IPS-15b (cell line): ENCODE results near the gene HPD.
"Not testable (repeated sequence)": the region's sequence is repeated elsewhere in the genome, so short reads cannot be mapped to it uniquely, and the experiment has no call there.

ENCODE experiments used
- H3K27me3 ChIP-seq: one replicate; pipeline ENCODE4 v1.6.1; 2013; ENCODE audit warnings: low read length; ENCODE audit not compliant: control insufficient read depth, insufficient read depth
- H3K36me3 ChIP-seq: one replicate; pipeline ENCODE4 v1.6.1; 2013; ENCODE audit warnings: low read length; ENCODE audit not compliant: control insufficient read depth, insufficient read depth
- H3K4me1 ChIP-seq: one replicate; pipeline ENCODE4 v1.6.1; 2013; ENCODE audit warnings: mild to moderate bottlenecking, low read length; ENCODE audit not compliant: control insufficient read depth, insufficient read depth
- H3K4me3 ChIP-seq: one replicate; pipeline ENCODE4 v1.5.1; 2013; ENCODE audit warnings: low read depth, low read length
- H3K9ac ChIP-seq: one replicate; pipeline ENCODE4 v1.6.1; 2013; ENCODE audit warnings: low read depth, mild to moderate bottlenecking, low read length
- H3K9me3 ChIP-seq: one replicate; pipeline ENCODE4 v1.6.1; 2013; ENCODE audit warnings: mild to moderate bottlenecking, low read length; ENCODE audit not compliant: control insufficient read depth, insufficient read depth

The HPD gene

GRCh38 chr12:121860699-121861098, 2.0 kb upstream of the HPD start:
- H3K9me3 ChIP-seq, H3K9ac ChIP-seq, H3K36me3 ChIP-seq, H3K4me3 ChIP-seq, H3K27me3 ChIP-seq: not testable (repeated sequence)
- peaks cover 11% of the 10 kb centered on the region for H3K4me1 ChIP-seq

DNA sequence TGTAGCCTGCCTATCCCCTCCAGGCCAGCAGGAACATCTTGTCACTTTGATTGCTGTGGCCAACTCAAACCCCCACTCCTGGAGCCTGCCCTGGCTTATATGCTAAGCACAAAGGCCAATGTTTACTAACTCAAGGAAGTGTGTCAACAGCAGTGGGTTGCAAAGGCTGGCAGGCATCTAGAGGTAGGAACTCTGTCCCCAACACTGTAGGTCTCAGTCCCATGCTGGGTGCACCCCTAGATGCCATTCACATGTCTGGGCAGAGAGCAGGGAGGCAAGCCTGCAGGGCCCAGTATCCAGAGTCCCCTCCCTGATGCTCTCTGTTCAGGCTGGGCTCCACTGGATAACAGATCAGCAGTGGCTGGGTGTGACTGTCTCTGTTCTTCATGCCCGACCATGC, 1.6 kb upstream of the HPD start:
- H3K36me3 ChIP-seq: no peaks in the 10 kb centered on the region
- H3K4me1 ChIP-seq: peaks cover 11% of the 10 kb centered on the region
- no peak overlapping the region for H3K4me3 ChIP-seq
- H3K9ac ChIP-seq: no peak overlapping the region
- no peaks in the 10 kb centered on the region for H3K9me3 ChIP-seq
- H3K27me3 ChIP-seq: no peaks in the 10 kb centered on the region

DNA sequence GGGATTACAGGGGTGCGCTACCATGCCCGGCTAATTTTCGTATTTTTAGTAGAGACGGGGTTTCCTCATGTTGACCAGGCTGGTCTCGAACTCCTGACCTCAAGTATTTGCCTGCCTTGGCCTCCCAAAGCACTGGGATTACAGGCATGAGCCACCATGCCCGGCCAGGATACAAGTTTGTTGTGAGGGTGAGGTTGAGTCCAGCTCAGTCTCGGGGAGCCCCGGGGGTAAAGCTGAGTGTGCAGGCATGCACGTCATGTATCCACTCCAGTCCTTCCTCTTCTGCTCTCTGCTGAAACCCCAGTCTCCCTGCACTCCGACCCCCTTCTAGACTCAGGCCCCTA, 369 bp downstream of the HPD start:
- Histone ChIP-seq H3K27me3 (no peaks in the 10 kb centered on the region), H3K36me3 (no peaks in the 10 kb centered on the region)

DNA sequence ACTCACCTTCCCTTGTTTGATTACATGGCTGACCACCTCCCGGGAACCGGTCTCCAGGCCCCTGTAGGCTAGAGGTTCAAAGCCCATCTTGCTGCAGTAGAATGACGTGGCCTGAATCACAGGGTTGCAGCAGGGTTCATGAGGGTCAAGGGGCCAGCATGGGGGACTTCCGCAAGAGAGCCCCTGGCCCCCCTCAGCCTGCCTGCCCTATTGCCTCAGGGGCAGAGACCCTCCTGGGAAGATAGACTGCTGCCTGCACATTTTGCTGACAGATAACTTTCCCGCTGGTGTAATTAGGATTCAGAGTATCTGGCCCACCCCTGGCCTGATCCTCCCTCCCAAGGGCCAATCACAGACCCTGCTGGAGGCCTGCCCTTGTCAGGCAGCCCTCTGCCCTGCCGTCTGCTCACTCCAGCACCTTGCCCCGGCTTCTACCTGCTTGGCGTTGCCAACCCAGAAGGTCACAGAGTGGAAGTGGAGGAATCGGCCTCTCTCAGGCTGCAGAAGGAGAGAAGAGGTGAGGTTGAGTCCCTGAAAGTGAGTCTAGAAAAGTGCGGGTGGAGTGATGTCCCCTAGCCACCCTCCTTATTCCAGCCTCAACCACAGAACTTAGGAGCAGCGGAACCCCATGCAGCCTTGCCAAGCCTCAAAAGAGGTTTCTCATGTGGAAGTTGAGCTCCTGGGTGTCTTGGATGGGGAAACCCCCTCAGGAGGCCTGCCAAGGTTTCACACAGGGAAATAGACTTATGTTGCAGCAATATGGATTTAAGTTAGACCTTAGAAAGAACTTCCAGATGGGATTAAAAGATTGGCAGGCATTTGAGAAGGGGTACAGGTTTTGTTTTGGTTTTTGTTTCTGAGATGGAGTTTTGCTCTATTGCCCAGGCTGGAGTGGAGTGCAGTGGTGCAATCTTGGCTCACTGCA, 1.1 kb downstream of the HPD start:
- Histone ChIP-seq H3K27me3 (no peaks in the 10 kb centered on the region), H3K36me3 (no peaks in the 10 kb centered on the region), H3K4me3 (no peak overlapping the region), H3K9me3 (no peaks in the 10 kb centered on the region), H3K4me1 (peaks cover 11% of the 10 kb centered on the region), H3K9ac (no peak overlapping the region)

More for the DNA sequence above, 369 bp downstream of the HPD start:
- Histone ChIP-seq H3K9ac (peak overlapping the region; percentile 37), H3K4me3 (no peak overlapping the region), H3K9me3 (no peaks in the 10 kb centered on the region), H3K4me1 (peaks cover 11% of the 10 kb centered on the region)

- H3K27me3 ChIP-seq, H3K4me3 ChIP-seq, H3K9ac ChIP-seq, H3K36me3 ChIP-seq, H3K9me3 ChIP-seq, H3K4me1 ChIP-seq: not testable (repeated sequence)
Measured at GRCh38 chr12:121852392-121852791, 6.3 kb downstream of the HPD start.

- H3K9me3 ChIP-seq: no peaks in the 10 kb centered on the region
- no peaks in the 10 kb centered on the region for H3K27me3 ChIP-seq
Measured at GRCh38 chr12:121849665-121850064, 9.0 kb downstream of the HPD start.

DNA sequence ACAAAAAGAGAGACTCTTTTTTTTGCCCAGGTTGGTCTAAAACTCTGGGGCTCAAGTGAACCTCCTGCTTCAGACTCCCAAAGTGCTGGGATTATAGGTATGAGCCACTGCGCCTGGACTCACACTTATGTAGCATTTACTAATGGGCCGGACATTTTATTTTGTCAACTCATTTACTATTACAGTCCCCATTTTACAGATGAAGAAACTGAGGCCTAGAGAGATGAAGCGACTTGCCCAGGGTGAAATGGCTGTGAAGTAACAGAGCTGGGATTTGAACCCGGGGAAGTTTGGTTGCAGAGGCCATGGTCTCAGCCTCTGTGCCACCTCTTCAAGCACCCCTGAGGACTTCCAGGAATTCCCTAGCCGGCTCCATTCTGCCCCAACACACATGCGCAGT, 9.4 kb downstream of the HPD start:
- Histone ChIP-seq H3K4me1 (no peaks in the 10 kb centered on the region), H3K4me3 (no peak overlapping the region), H3K36me3 (no peaks in the 10 kb centered on the region), H3K27me3 (no peaks in the 10 kb centered on the region), H3K9me3 (no peaks in the 10 kb centered on the region), H3K9ac (no peak overlapping the region)

More at GRCh38 chr12:121849665-121850064, 9.0 kb downstream of the HPD start:
- H3K4me1 ChIP-seq: no peaks in the 10 kb centered on the region
- no peaks in the 10 kb centered on the region for H3K36me3 ChIP-seq
- no peak overlapping the region for H3K9ac ChIP-seq
- H3K4me3 ChIP-seq: no peak overlapping the region

- no peaks in the 10 kb centered on the region for H3K27me3 ChIP-seq
- no peak overlapping the region for H3K4me3 ChIP-seq
- H3K9me3 ChIP-seq: no peaks in the 10 kb centered on the region
- no peaks in the 10 kb centered on the region for H3K36me3 ChIP-seq
- no peaks in the 10 kb centered on the region for H3K4me1 ChIP-seq
- no peak overlapping the region for H3K9ac ChIP-seq
Measured at GRCh38 chr12:121845701-121846100, 13.0 kb downstream of the HPD start.

GRCh38 chr12:121843236-121843982, 15.2 kb downstream of the HPD start:
- Histone ChIP-seq H3K27me3 (no peaks in the 10 kb centered on the region), H3K4me3 (no peak overlapping the region), H3K9me3 (no peaks in the 10 kb centered on the region), H3K36me3 (no peaks in the 10 kb centered on the region), H3K4me1 (no peaks in the 10 kb centered on the region), H3K9ac (no peak overlapping the region)

GRCh38 chr12:121839993-121840761, 18.5 kb downstream of the HPD start:
- no peaks in the 10 kb centered on the region for H3K27me3 ChIP-seq
- peak overlapping the region; percentile 88 for H3K9ac ChIP-seq
- no peaks in the 10 kb centered on the region for H3K36me3 ChIP-seq
- no peaks in the 10 kb centered on the region for H3K9me3 ChIP-seq
- peak overlapping the region; percentile 84 for H3K4me3 ChIP-seq
- H3K4me1 ChIP-seq: no peaks in the 10 kb centered on the region

- H3K27me3 ChIP-seq: no peaks in the 10 kb centered on the region
- peak overlapping the region; percentile 88 for H3K9ac ChIP-seq
- peak overlapping the region; percentile 84 for H3K4me3 ChIP-seq
- no peaks in the 10 kb centered on the region for H3K9me3 ChIP-seq
- no peaks in the 10 kb centered on the region for H3K4me1 ChIP-seq
- no peaks in the 10 kb centered on the region for H3K36me3 ChIP-seq
Measured at GRCh38 chr12:121839106-121839992, 19.3 kb downstream of the HPD start.
